WERI-Rb-1 (cell line): ENCODE results near the gene ASB16.

Source experiments
- DNase-seq: peaks from one replicate; pipeline ENCODE4 v3.0.0-alpha.2; 2020
- H3K27ac ChIP-seq: fragments of 250-450 bp; sonication (Bioruptor Pico); 2 replicates; pipeline ENCODE4 v1.5.1; 2020; ENCODE audit warnings: mild to moderate bottlenecking, moderate library complexity
- H3K27me3 ChIP-seq: fragments of 250-450 bp; sonication (Bioruptor Pico); 2 replicates; pipeline ENCODE4 v1.5.1; 2021; ENCODE audit warnings: mild to moderate bottlenecking, low read depth, moderate library complexity; ENCODE audit not compliant: insufficient read depth, severe bottlenecking
- H3K36me3 ChIP-seq: fragments of 250-450 bp; sonication (Bioruptor Pico); 2 replicates; pipeline ENCODE4 v1.5.1; 2020; ENCODE audit warnings: mild to moderate bottlenecking, moderate library complexity
- H3K4me3 ChIP-seq: 2 replicates; pipeline ENCODE4 v1.5.1; 2011; ENCODE audit warnings: low read depth, mild to moderate bottlenecking, control low read depth, low read length
- H3K9me3 ChIP-seq: fragments of 250-450 bp; sonication (Bioruptor Pico); 2 replicates; pipeline ENCODE4 v1.5.1; 2021; ENCODE audit warnings: mild to moderate bottlenecking, moderate library complexity; ENCODE audit not compliant: severe bottlenecking
- TF ChIP-seq, protein P1 (sequence below): IDR thresholded peaks from 2 replicates; pipeline ENCODE4 v1.5.1; 2011; ENCODE audit warnings: low read depth, mild to moderate bottlenecking, control low read depth, inconsistent platforms, low read length

The ASB16 gene

DNA sequence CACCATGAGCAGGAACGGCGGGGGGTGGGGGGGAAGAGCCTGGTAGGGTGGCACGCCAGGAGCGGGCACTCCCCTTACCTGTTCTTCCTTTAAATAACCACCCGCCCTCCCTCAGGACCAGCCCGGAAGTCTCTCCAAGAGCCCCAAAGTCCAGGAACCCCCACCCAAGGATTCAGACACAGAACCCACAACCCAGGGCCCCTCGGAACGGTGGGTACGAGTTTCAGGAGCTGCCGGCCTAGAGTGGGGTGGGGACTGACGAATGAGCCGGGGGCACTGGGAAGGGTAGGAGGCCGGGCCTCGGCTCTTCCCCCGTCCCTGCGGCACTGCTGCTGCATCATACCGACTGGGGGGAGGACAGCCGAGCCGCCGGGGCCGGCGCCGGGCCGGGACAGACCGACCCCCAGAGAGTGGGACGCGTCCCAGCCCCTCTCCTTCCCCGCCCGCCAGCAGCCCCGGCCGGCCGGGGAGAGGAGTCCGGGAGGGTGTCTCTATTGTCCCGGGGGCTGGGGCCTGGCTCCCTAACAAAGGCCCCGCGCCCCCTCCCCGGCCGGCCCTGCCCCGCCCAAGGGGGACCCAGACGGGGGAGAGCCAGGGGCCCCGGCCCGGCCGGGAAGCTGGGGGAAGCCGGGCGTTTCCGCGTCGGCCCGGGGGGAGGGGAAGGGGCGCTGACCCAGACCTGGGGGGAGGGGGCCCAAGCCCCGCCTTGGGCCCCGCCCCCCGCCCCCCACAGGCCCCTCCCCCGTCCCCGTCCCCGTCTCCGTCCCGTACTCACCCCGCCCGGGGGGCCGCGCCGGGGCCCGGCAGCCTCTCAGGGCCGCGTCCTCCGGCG lies 28.4 kb downstream of the ASB16 start:
- TF ChIP-seq, protein P1, sequence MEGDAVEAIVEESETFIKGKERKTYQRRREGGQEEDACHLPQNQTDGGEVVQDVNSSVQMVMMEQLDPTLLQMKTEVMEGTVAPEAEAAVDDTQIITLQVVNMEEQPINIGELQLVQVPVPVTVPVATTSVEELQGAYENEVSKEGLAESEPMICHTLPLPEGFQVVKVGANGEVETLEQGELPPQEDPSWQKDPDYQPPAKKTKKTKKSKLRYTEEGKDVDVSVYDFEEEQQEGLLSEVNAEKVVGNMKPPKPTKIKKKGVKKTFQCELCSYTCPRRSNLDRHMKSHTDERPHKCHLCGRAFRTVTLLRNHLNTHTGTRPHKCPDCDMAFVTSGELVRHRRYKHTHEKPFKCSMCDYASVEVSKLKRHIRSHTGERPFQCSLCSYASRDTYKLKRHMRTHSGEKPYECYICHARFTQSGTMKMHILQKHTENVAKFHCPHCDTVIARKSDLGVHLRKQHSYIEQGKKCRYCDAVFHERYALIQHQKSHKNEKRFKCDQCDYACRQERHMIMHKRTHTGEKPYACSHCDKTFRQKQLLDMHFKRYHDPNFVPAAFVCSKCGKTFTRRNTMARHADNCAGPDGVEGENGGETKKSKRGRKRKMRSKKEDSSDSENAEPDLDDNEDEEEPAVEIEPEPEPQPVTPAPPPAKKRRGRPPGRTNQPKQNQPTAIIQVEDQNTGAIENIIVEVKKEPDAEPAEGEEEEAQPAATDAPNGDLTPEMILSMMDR, result no peak
- peak; percentile 67 for DNase-seq
- H3K9me3 ChIP-seq, result no peaks in the 10 kb centered on the region
- no peaks in the 10 kb centered on the region for H3K27me3 ChIP-seq
- H3K4me3 ChIP-seq, result peak overlapping the region; percentile 87
- H3K27ac ChIP-seq, result peak overlapping the region; percentile 93
- peaks cover 40% of the 10 kb centered on the region for H3K36me3 ChIP-seq

DNA sequence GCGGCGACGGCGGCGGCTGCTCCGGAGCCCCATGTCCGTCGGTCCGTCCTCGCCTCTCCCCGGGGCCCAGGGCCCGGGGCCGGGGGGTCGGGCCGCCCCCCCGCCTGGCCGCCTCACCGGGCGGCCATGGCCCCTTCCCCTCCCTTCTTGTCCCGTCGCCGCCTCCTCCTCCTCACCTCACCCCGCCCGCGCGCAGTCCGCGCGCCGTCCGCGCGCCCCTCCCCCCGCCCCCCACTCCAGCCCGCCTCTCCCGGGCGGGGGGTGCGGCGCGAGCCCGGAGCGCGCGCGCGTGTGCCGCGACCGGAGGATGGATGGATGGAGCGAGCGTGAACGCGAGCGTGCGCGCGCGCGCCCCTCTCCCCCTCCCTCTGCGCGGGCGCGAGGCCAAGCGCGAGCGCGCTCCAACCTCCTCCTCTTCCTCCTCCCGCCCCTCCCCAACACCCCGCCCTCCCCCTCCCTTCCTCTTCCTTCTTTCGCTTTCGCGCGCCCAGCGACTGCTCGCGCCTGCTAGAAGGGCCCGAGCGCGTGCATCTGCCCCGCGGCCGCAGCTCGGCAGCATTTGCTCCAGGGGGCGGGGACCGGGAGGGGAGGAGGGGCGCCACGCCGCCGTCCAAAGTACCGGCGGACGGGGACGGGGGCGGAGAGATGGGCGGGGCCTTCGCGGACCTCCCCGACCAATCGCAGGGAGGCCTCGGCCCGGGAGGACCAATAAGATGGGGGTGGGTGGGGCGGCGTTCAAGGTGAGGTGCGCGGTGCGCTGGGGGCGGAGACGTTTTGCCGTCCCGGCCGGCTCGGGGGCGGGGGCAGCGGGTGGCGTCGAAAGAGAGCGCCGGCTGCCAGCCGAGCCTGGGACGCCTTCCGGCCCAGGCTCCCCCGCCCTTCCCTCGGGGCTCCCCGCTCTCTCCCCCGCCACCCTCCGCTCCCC lies 29.3 kb downstream of the ASB16 start, which contains the start of gene ATXN7L3:
TSS of gene ATXN7L3 (minus strand) at position 332 of the 925 bp plus-strand sequence. CDS start 1,814 bp downstream, outside the sequence.
- Histone ChIP-seq H3K9me3 (no peaks in the 10 kb centered on the region), H3K27ac (peak within 1 kb of the TSS; percentile 93), H3K27me3 (no peaks in the 10 kb centered on the region), H3K36me3 (peaks cover 31% of the 10 kb centered on the region), H3K4me3 (peak within 1 kb of the TSS; percentile 87)
- TF ChIP-seq, protein P1, result no peak
- peak; percentile 100 for DNase-seq

DNA sequence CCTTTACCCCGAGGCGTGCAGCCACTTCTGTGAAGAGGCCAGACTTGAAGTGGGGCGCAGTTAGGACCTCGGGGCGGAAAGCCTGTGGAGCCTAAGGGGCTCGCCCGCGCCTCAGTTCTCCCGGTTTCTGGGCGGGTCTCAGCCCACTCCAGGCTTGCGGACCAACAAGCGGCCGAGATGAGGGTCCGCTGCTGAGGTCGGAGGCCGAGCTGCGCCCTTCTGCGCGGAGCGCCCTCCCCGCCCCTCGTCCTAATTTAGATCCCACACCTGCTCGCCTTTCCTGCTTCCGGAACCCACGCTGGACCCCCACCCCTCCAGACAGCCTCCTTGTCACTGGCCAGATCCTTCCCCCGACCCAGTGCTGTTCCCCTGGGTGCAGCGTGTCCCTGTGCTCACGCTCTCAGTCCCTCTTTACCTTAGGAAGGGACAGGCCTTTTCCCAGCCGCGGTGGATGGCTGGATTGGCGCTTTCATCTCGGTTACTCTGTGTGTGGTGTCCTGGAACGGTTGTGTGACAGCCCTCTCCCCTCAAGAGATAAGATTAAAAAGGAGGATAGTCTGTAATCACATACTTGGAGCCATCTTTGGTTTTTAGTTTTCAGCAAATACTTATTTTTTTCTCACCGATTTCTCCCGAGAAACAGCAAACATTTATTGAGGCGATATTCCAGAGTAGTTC lies 30.1 kb downstream of the ASB16 start:
- Histone ChIP-seq H3K4me3 (peak overlapping the region; percentile 55), H3K27me3 (no peaks in the 10 kb centered on the region), H3K36me3 (peaks cover 23% of the 10 kb centered on the region), H3K27ac (peak overlapping the region; percentile 89), H3K9me3 (no peaks in the 10 kb centered on the region)
- TF ChIP-seq, protein P1, result no peak
- peak; percentile 68 for DNase-seq

DNA sequence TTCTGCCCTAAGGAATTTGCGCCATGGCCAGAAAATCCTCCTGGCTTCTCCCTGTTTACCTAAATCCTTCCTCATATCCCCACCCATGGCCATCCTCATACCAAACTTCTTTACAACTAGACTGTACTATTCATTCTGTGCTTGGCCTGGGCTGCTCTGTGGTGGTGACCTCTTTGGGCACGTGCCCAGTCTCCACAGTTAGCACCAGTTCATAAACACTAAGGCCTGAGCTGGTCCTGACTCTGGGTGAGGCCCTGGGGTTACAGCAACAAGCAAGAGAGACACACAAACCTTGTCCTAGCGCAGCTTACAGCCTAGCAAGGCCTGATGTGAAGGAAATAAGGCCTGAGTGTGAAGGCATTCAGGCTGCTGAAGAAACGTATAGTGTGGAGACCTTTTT lies 32.3 kb downstream of the ASB16 start:
- H3K4me3 ChIP-seq, result no peak overlapping the region
- no peaks in the 10 kb centered on the region for H3K9me3 ChIP-seq
- TF ChIP-seq, protein P1, result no peak
- H3K36me3 ChIP-seq, result peaks cover 23% of the 10 kb centered on the region
- no peak for DNase-seq
- no peak overlapping the region for H3K27ac ChIP-seq
- H3K27me3 ChIP-seq, result no peaks in the 10 kb centered on the region

DNA sequence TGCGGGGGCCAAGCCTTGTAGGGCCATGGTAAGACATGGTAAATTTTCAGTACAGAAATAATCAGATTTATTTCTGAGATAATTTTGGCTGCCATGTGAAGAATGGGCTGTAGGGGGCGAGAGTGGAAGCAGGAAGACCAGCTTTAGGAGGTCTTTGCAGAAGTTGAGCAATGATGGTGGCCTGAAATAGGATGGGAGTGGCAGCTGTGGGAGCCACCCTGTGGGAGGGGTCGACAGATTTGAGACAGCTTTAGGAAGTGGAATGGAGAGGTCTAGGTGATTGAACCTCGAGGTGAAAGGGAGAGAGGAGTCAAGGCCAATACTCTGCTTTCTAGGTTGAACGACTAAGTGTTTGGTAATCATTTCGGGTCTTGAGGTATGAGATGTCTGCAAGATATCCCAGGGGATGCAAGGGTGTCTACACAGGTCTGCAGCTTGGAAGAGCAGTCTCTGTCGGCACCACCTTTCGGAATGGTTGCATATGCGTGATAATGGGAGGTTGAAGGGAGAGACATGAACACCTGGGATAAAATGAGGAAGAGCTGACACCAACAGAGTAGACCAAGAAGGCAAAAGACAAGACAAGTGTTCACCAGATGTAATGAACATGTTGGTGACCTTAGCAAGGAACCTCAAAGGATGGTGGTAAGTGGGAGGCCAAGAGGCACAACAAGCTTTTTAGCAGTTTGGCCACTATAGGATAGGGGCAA lies 33.4 kb downstream of the ASB16 start:
- Histone ChIP-seq H3K27me3 (no peaks in the 10 kb centered on the region), H3K36me3 (peaks cover 30% of the 10 kb centered on the region), H3K9me3 (no peaks in the 10 kb centered on the region), H3K4me3 (no peak overlapping the region), H3K27ac (no peak overlapping the region)
- DNase-seq, result peak; percentile 78
- TF ChIP-seq, protein P1, result peak; percentile 74
